Loucy (cell line): ENCODE measurements around the gene THADA.

Experiments
- CTCF ChIP-seq: fragments of 200-600 bp; sonication (generic); conservative IDR thresholded peaks from 2 replicates; pipeline ENCODE4 v1.5.1; 2014; ENCODE audit warnings: mild to moderate bottlenecking, antibody characterized with exemption, low read length
- EZH2phosphoT487 ChIP-seq: fragments of 200-600 bp; IDR thresholded peaks from 2 replicates; pipeline ENCODE4 v1.6.1; 2018; ENCODE audit warnings: antibody characterized with exemption, mild to moderate bottlenecking, moderate library complexity, borderline replicate concordance

- TF ChIP-seq CTCF (no peak), EZH2phosphoT487 (no peak)
Measured at GRCh38 chr2:43490252-43490786, 105.5 kb downstream of the THADA start.
